H9 (cell line): Measurements from ENCODE around the gene IFITM1. TPM values are rescaled to one million over a fixed set of nuclear protein-coding genes. Genes with fewer than 3 reads are reported as not detected.

Experiments
- DNase-seq: peaks from one replicate; pipeline ENCODE4 v3.0.0-alpha.2; 2017
- H2AFZ ChIP-seq: one replicate; pipeline ENCODE4 v1.6.1; 2013; ENCODE audit warnings: mild to moderate bottlenecking, low read length, control low read depth, moderate library complexity
- H2AK5ac ChIP-seq: 2 replicates; pipeline ENCODE4 v1.6.1; 2013; ENCODE audit warnings: low read length, control low read depth, mixed read lengths; ENCODE audit not compliant: insufficient read length
- H2BK120ac ChIP-seq: one replicate; pipeline ENCODE4 v1.6.1; 2013; ENCODE audit warnings: low read depth, mild to moderate bottlenecking, low read length, control low read depth, inconsistent platforms; ENCODE audit not compliant: poor library complexity, severe bottlenecking
- H2BK12ac ChIP-seq: 2 replicates; pipeline ENCODE4 v1.6.1; 2013; ENCODE audit warnings: low read length, control low read depth, mixed read lengths, low read depth; ENCODE audit not compliant: insufficient read length
- H2BK15ac ChIP-seq: 2 replicates; pipeline ENCODE4 v1.6.1; 2013; ENCODE audit warnings: low read depth, low read length, control low read depth
- H2BK20ac ChIP-seq: one replicate; pipeline ENCODE4 v1.6.1; 2013; ENCODE audit warnings: low read depth, mild to moderate bottlenecking, low read length, control low read depth, inconsistent platforms; ENCODE audit not compliant: poor library complexity, severe bottlenecking
- H2BK5ac ChIP-seq: 2 replicates; pipeline ENCODE4 v1.6.1; 2013; ENCODE audit warnings: low read length, control low read depth, mixed read lengths; ENCODE audit not compliant: insufficient read length
- H3K14ac ChIP-seq: 2 replicates; pipeline ENCODE4 v1.6.1; 2013; ENCODE audit warnings: low read length, control low read depth; ENCODE audit not compliant: insufficient read depth
- H3K18ac ChIP-seq: 2 replicates; pipeline ENCODE4 v1.6.1; 2013; ENCODE audit warnings: low read depth, mild to moderate bottlenecking, mixed read lengths, low read length, control low read depth; ENCODE audit not compliant: insufficient read length
- H3K23ac ChIP-seq: 2 replicates; pipeline ENCODE4 v1.6.1; 2013; ENCODE audit warnings: low read length, control low read depth, mixed read lengths, low read depth; ENCODE audit not compliant: insufficient read length
- H3K23me2 ChIP-seq: 2 replicates; pipeline ENCODE4 v1.6.1; 2013; ENCODE audit warnings: low read depth, mild to moderate bottlenecking, mixed read lengths, low read length, control low read depth; ENCODE audit not compliant: insufficient read length, poor library complexity, severe bottlenecking
- H3K27ac ChIP-seq: 2 replicates; pipeline ENCODE4 v1.5.1; 2013; ENCODE audit warnings: low read length, control low read depth, mixed read lengths, low read depth; ENCODE audit not compliant: insufficient read length
- H3K27me3 ChIP-seq: 2 replicates; pipeline ENCODE4 v1.6.1; 2013; ENCODE audit warnings: low read length, control low read depth, inconsistent platforms; ENCODE audit not compliant: insufficient read depth
- H3K4ac ChIP-seq: 2 replicates; pipeline ENCODE4 v1.6.1; 2013; ENCODE audit warnings: low read depth, mild to moderate bottlenecking, control low read depth, inconsistent platforms, low read length, moderate library complexity
- H3K4me1 ChIP-seq: 2 replicates; pipeline ENCODE4 v1.6.1; 2013; ENCODE audit warnings: low read length, control low read depth, inconsistent platforms; ENCODE audit not compliant: insufficient read depth
- H3K4me2 ChIP-seq: 2 replicates; pipeline ENCODE4 v1.6.1; 2013; ENCODE audit warnings: low read length, control low read depth, mixed read lengths; ENCODE audit not compliant: insufficient read length, insufficient read depth
- H3K56ac ChIP-seq: 2 replicates; pipeline ENCODE4 v1.6.1; 2013; ENCODE audit warnings: low read depth, mild to moderate bottlenecking, mixed read lengths, low read length, control low read depth; ENCODE audit not compliant: insufficient read length
- H3K79me1 ChIP-seq: 2 replicates; pipeline ENCODE4 v1.6.1; 2013; ENCODE audit warnings: low read depth, mild to moderate bottlenecking, moderate library complexity, low read length, control low read depth, inconsistent platforms; ENCODE audit not compliant: insufficient read depth, poor library complexity, severe bottlenecking
- H3K79me2 ChIP-seq: 2 replicates; pipeline ENCODE4 v1.6.1; 2013; ENCODE audit warnings: low read length, control low read depth, inconsistent platforms; ENCODE audit not compliant: insufficient read depth
- H3K9ac ChIP-seq: 2 replicates; pipeline ENCODE4 v1.6.1; 2013; ENCODE audit warnings: low read length, control low read depth, mixed read lengths; ENCODE audit not compliant: insufficient read length; ENCODE audit errors: extremely low read depth
- H3K9me3 ChIP-seq: one replicate; pipeline ENCODE4 v1.6.1; 2013; ENCODE audit warnings: low read depth, low read length, inconsistent platforms; ENCODE audit not compliant: control insufficient read depth
- H3T11ph ChIP-seq: one replicate; pipeline ENCODE4 v1.6.1; 2013; ENCODE audit warnings: mild to moderate bottlenecking, low read length, control low read depth, inconsistent platforms
- H4K20me1 ChIP-seq: one replicate; pipeline ENCODE4 v1.6.1; 2013; ENCODE audit not compliant: control insufficient read depth, insufficient read length, insufficient read depth
- H4K5ac ChIP-seq: 2 replicates; pipeline ENCODE4 v1.6.1; 2013; ENCODE audit warnings: low read depth, mild to moderate bottlenecking, mixed read lengths, low read length, control low read depth; ENCODE audit not compliant: insufficient read length
- H4K8ac ChIP-seq: replicated peaks from 2 replicates; pipeline ENCODE4 v1.6.1; 2013; ENCODE audit warnings: low read length, control low read depth, mixed read lengths, low read depth; ENCODE audit not compliant: insufficient read length
- H4K91ac ChIP-seq: 2 replicates; pipeline ENCODE4 v1.6.1; 2013; ENCODE audit warnings: low read depth, mild to moderate bottlenecking, moderate library complexity, mixed read lengths, low read length, control low read depth; ENCODE audit not compliant: insufficient read length
- H3K27ac Mint-ChIP-seq, 3 experiments: 2 replicates in 2 of 3; 3 replicates in 1 of 3; pipeline ENCODE4 v1.8.0; 2020 to 2021; ENCODE audit warnings: mixed read lengths in 3 of 3, mild to moderate bottlenecking in 1 of 3, moderate library complexity in 1 of 3
- H3K27me3 Mint-ChIP-seq: 2 replicates; pipeline ENCODE4 v1.8.0; 2021; ENCODE audit warnings: low read depth, mild to moderate bottlenecking, moderate library complexity, mixed read lengths
- H3K36me3 Mint-ChIP-seq, 3 experiments: 2 replicates in 2 of 3; 3 replicates in 1 of 3; pipeline ENCODE4 v1.8.0; 2020 to 2021; ENCODE audit warnings: low read depth in 3 of 3, mixed read lengths in 3 of 3; ENCODE audit not compliant: insufficient read depth in 1 of 3
- H3K4me1 Mint-ChIP-seq, 2 experiments: 2 replicates each; pipeline ENCODE4 v1.8.0; 2020; ENCODE audit warnings: mixed read lengths in 2 of 2
- H3K4me3 Mint-ChIP-seq, 2 experiments: 2 replicates in 1 of 2; 3 replicates in 1 of 2; pipeline ENCODE4 v1.8.0; 2020 to 2021; ENCODE audit warnings: mild to moderate bottlenecking in 2 of 2, mixed read lengths in 2 of 2, moderate library complexity in 1 of 2
- H3K9me3 Mint-ChIP-seq, 2 experiments: 2 replicates in 1 of 2; 3 replicates in 1 of 2; pipeline ENCODE4 v1.8.0; 2020; ENCODE audit warnings: mild to moderate bottlenecking in 2 of 2, mixed read lengths in 2 of 2, moderate library complexity in 1 of 2
- WGBS: extraction: QIAGEN DNeasy Blood & Tissue Kit; methylation state at CpG from one replicate; pipeline ENCODE4 v1.1.7; 2013; ENCODE audit warnings: missing lambda C conversion rate, low lambda C conversion rate, mixed read lengths; ENCODE audit not compliant: insufficient read length; ENCODE audit errors: extremely low coverage; 5-methylcytosine and 5-hydroxymethylcytosine counted together
- total RNA-seq: library from RNA; stranded (reverse); gene quantifications from 2 replicates; pipeline ENCODE4 v1.2.1, GENCODE V29; 2021
- TF ChIP-seq, protein P1 (sequence below): fragments of 200-600 bp; sonication (generic); conservative IDR thresholded peaks from 3 replicates; pipeline ENCODE4 v1.8.0; 2021; ENCODE audit warnings: antibody characterized with exemption, mild to moderate bottlenecking

Gene IFITM1
- total RNA-seq, 1 experiment from 2014 or later, result 500 TPM

GRCh38 chr11:330307-330693, 16.5 kb downstream of the IFITM1 start:
- Histone ChIP-seq H2BK5ac (no peak overlapping the region), H2AK5ac (no peak overlapping the region), H3K4me1 (no peaks in the 10 kb centered on the region; the same call in 1 of the 2 replicates), H4K20me1 (no peaks in the 10 kb centered on the region), H3K18ac (no peak overlapping the region), H3K79me2 (no peaks in the 10 kb centered on the region), H3K27ac (no peak overlapping the region), H4K8ac (no peak overlapping the region), H3K23me2 (no peaks in the 10 kb centered on the region), H3K56ac (no peak overlapping the region), H3K4ac (no peak overlapping the region), H3K9ac (no peak overlapping the region), H3K9me3 (no peaks in the 10 kb centered on the region), H2BK12ac (no peak overlapping the region), H2BK15ac (no peak overlapping the region), H3K14ac (no peak overlapping the region), H4K5ac (no peak overlapping the region), H2BK120ac (no peak overlapping the region), H3K79me1 (no peaks in the 10 kb centered on the region), H4K91ac (no peak overlapping the region), H3K4me2 (no peak overlapping the region), H2AFZ (no peak overlapping the region), H3K27me3 (no peaks in the 10 kb centered on the region), H3K23ac (no peak overlapping the region), H3T11ph (no peak overlapping the region), H2BK20ac (no peak overlapping the region)
- DNase-seq, result peak; percentile 39
- H3K27ac Mint-ChIP-seq, result no peak overlapping the region
- H3K9me3 Mint-ChIP-seq, result peaks cover 21 to 25% of the 10 kb centered on the region in 2 experiments
- no CpG with 5 or more reads among the region's 14 CpGs for WGBS
- peaks cover 3% of the 10 kb centered on the region for H3K27me3 Mint-ChIP-seq
- peaks cover 28 to 38% of the 10 kb centered on the region in 2 experiments for H3K4me1 Mint-ChIP-seq
- TF ChIP-seq, protein P1, sequence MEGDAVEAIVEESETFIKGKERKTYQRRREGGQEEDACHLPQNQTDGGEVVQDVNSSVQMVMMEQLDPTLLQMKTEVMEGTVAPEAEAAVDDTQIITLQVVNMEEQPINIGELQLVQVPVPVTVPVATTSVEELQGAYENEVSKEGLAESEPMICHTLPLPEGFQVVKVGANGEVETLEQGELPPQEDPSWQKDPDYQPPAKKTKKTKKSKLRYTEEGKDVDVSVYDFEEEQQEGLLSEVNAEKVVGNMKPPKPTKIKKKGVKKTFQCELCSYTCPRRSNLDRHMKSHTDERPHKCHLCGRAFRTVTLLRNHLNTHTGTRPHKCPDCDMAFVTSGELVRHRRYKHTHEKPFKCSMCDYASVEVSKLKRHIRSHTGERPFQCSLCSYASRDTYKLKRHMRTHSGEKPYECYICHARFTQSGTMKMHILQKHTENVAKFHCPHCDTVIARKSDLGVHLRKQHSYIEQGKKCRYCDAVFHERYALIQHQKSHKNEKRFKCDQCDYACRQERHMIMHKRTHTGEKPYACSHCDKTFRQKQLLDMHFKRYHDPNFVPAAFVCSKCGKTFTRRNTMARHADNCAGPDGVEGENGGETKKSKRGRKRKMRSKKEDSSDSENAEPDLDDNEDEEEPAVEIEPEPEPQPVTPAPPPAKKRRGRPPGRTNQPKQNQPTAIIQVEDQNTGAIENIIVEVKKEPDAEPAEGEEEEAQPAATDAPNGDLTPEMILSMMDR, result no peak
- H3K4me3 Mint-ChIP-seq, result no peak overlapping the region
- peaks cover 4 to 38% (median 13%) of the 10 kb centered on the region in 3 experiments; a peak in 6 of 7 replicates for H3K36me3 Mint-ChIP-seq
